ENCODE results near the gene RIMS3.

Gene RIMS3

GRCh38 chr1:40699787-40700186, 34.3 kb upstream of the RIMS3 start:
- no peak for TF ChIP-seq CTCF (IDR thresholded peaks at IDR 0.05; ENCODE audit: insufficient read depth, low read depth, low read length, missing control alignments)
- H3K4me3 ChIP-seq (ENCODE audit: low read length), result no peak overlapping the region
- no peak for DNase-seq (ENCODE audit: low read depth)

- H3K4me3 ChIP-seq (ENCODE audit: low read length), result no peak overlapping the region
- DNase-seq (ENCODE audit: low read depth), result no peak
- no peak for TF ChIP-seq CTCF (IDR thresholded peaks at IDR 0.05; ENCODE audit: insufficient read depth, low read depth, low read length, missing control alignments)
Measured at GRCh38 chr1:40697436-40697835, 32.0 kb upstream of the RIMS3 start.

GRCh38 chr1:40696294-40696693, 30.8 kb upstream of the RIMS3 start:
- no peak for TF ChIP-seq CTCF (IDR thresholded peaks at IDR 0.05; ENCODE audit: insufficient read depth, low read depth, low read length, missing control alignments)

GRCh38 chr1:40694353-40694874, 28.9 kb upstream of the RIMS3 start:
- H3K4me3 ChIP-seq (ENCODE audit: low read length), result no peak overlapping the region
- no peak for TF ChIP-seq CTCF (IDR thresholded peaks at IDR 0.05; ENCODE audit: insufficient read depth, low read depth, low read length, missing control alignments)
- no peak for DNase-seq (ENCODE audit: low read depth)

More at GRCh38 chr1:40696294-40696693, 30.8 kb upstream of the RIMS3 start:
- H3K4me3 ChIP-seq (ENCODE audit: low read length), result no peak overlapping the region
- no peak for DNase-seq (ENCODE audit: low read depth)

- TF ChIP-seq CTCF (IDR thresholded peaks at IDR 0.05; ENCODE audit: insufficient read depth, low read depth, low read length, missing control alignments), result no peak
- peak overlapping the region; percentile 87 for H3K4me3 ChIP-seq (ENCODE audit: low read length)
- no peak for DNase-seq (ENCODE audit: low read depth)
Measured at GRCh38 chr1:40693425-40693824, 27.9 kb upstream of the RIMS3 start.

GRCh38 chr1:40692429-40692895, 27.0 kb upstream of the RIMS3 start:
- DNase-seq (ENCODE audit: low read depth), result peak; percentile 25
- no peak for TF ChIP-seq CTCF (IDR thresholded peaks at IDR 0.05; ENCODE audit: insufficient read depth, low read depth, low read length, missing control alignments)

More at GRCh38 chr1:40692429-40692895, 27.0 kb upstream of the RIMS3 start:
- H3K4me3 ChIP-seq (ENCODE audit: low read length), result peak overlapping the region; percentile 87

Measured in epithelial cell of esophagus (primary cell).